OCI-LY1 (cell line): Measurements from ENCODE around the gene CPEB4.

Source experiments
- H2AFZ ChIP-seq: fragments of 200-600 bp; sonication (generic), shearing (Covaris generic); 2 replicates; pipeline ENCODE4 v1.6.0; 2014; ENCODE audit warnings: antibody characterized with exemption, mild to moderate bottlenecking, low read length
- H3F3A ChIP-seq: fragments of 200-600 bp; sonication (generic), shearing (Covaris generic); 2 replicates; pipeline ENCODE4 v1.6.0; 2014; ENCODE audit warnings: mild to moderate bottlenecking, antibody characterized with exemption, low read length, moderate library complexity; ENCODE audit not compliant: insufficient read depth
- H3K27ac ChIP-seq: fragments of 200-600 bp; sonication (generic); 2 replicates; pipeline ENCODE4 v1.5.1; 2014; ENCODE audit warnings: low read length, mixed run types, mild to moderate bottlenecking, low read depth; ENCODE audit not compliant: poor library complexity, severe bottlenecking
- H3K27me3 ChIP-seq: fragments of 200-600 bp; sonication (generic); 2 replicates; pipeline ENCODE4 v1.6.0; 2014; ENCODE audit warnings: antibody characterized with exemption, mild to moderate bottlenecking, low read length, moderate library complexity; ENCODE audit not compliant: insufficient read depth
- H3K36me3 ChIP-seq: fragments of 200-600 bp; sonication (generic); 2 replicates; pipeline ENCODE4 v1.6.1; 2014; ENCODE audit warnings: mild to moderate bottlenecking, antibody characterized with exemption, low read length, moderate library complexity, mixed read lengths; ENCODE audit not compliant: insufficient read depth
- H3K4me1 ChIP-seq: fragments of 200-600 bp; sonication (generic); 2 replicates; pipeline ENCODE4 v1.5.1; 2014; ENCODE audit warnings: mild to moderate bottlenecking, low read length, moderate library complexity; ENCODE audit not compliant: insufficient read depth, severe bottlenecking
- H3K4me2 ChIP-seq: fragments of 200-600 bp; sonication (generic), shearing (Covaris generic); 2 replicates; pipeline ENCODE4 v1.6.1; 2014; ENCODE audit warnings: low read length
- H3K4me3 ChIP-seq: fragments of 200-600 bp; sonication (generic); 2 replicates; pipeline ENCODE4 v1.5.1; 2014; ENCODE audit warnings: low read length, low read depth, mild to moderate bottlenecking, mixed read lengths; ENCODE audit not compliant: poor library complexity, severe bottlenecking
- H3K79me2 ChIP-seq: fragments of 200-600 bp; shearing (Covaris generic); 2 replicates; pipeline ENCODE4 v1.6.1; 2016; ENCODE audit warnings: mixed run types, low read length, mixed read lengths; ENCODE audit not compliant: insufficient read depth
- H3K9ac ChIP-seq: fragments of 200-600 bp; sonication (generic), shearing (Covaris generic); 2 replicates; pipeline ENCODE4 v1.6.1; 2014; ENCODE audit warnings: mild to moderate bottlenecking, low read length, mixed read lengths
- H3K9me2 ChIP-seq: fragments of 200-600 bp; sonication (generic), shearing (Covaris generic); 2 replicates; pipeline ENCODE4 v1.6.1; 2014; ENCODE audit warnings: low read depth, mild to moderate bottlenecking, low read length, mixed read lengths
- H3K9me3 ChIP-seq: fragments of 200-600 bp; shearing (Covaris generic); 2 replicates; pipeline ENCODE4 v1.6.1; 2014; ENCODE audit warnings: low read length, mixed read lengths
- H4K20me1 ChIP-seq: fragments of 200-600 bp; sonication (generic), shearing (Covaris generic); 2 replicates; pipeline ENCODE4 v1.6.0; 2016; ENCODE audit warnings: mild to moderate bottlenecking, low read length; ENCODE audit not compliant: insufficient read depth
- EZH2 ChIP-seq: fragments of 200-600 bp; sonication (generic), shearing (Covaris generic); IDR thresholded peaks from 2 replicates; pipeline ENCODE4 v1.8.0; 2017; ENCODE audit warnings: borderline replicate concordance, mixed run types, mild to moderate bottlenecking, antibody characterized with exemption, low read length, moderate library complexity, mixed read lengths
- TF ChIP-seq, protein P1 (sequence below): fragments of 200-600 bp; sonication (generic), shearing (Covaris generic); IDR thresholded peaks from 2 replicates; pipeline ENCODE4 v1.5.1; 2017; ENCODE audit warnings: mild to moderate bottlenecking, antibody characterized with exemption, low read length, moderate library complexity, mixed read lengths

CPEB4 gene

DNA sequence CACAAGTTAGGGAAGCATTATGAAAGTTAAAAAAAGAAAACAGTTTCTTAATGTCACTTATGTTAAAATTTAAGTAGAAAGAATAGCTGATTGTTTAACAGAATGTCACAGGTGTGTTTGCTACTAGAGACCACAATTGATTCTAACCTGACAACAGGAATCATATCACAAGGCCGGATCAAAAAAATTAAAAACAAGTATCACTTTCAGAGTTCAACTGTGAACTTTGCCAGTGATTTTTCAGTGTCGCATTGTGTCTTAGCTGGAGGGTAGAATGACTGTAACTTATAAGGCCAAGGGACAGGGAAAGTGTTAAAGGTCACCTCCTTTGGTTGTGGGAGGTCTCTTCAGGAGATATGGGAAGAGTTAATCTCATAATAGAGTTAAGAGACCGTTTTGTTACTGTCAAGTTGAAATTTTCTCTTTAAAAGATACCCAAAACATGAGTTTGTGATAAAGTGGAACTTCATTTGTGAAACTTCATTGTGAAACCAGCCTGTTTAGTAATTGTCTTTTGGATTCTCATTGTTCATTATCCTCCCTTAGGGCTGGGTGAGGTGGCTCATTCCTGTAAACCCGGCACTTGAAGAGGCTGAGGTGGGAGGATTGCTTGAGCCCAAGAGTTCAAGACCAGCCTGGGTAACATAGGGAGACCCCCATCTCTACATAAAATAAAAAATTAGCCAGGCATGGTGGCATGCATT is 40.9 kb downstream of the CPEB4 start:
- peaks cover 22% of the 10 kb centered on the region; the same call in 1 of the 2 replicates for H3K36me3 ChIP-seq
- H4K20me1 ChIP-seq, result no peaks in the 10 kb centered on the region
- no peak overlapping the region for H2AFZ ChIP-seq
- no peak overlapping the region for H3K27ac ChIP-seq
- H3K79me2 ChIP-seq, result peaks cover 11% of the 10 kb centered on the region
- peaks cover 17% of the 10 kb centered on the region for H3K4me1 ChIP-seq
- H3F3A ChIP-seq, result no peaks in the 10 kb centered on the region
- no peaks in the 10 kb centered on the region for H3K9me3 ChIP-seq
- TF ChIP-seq, protein P1, sequence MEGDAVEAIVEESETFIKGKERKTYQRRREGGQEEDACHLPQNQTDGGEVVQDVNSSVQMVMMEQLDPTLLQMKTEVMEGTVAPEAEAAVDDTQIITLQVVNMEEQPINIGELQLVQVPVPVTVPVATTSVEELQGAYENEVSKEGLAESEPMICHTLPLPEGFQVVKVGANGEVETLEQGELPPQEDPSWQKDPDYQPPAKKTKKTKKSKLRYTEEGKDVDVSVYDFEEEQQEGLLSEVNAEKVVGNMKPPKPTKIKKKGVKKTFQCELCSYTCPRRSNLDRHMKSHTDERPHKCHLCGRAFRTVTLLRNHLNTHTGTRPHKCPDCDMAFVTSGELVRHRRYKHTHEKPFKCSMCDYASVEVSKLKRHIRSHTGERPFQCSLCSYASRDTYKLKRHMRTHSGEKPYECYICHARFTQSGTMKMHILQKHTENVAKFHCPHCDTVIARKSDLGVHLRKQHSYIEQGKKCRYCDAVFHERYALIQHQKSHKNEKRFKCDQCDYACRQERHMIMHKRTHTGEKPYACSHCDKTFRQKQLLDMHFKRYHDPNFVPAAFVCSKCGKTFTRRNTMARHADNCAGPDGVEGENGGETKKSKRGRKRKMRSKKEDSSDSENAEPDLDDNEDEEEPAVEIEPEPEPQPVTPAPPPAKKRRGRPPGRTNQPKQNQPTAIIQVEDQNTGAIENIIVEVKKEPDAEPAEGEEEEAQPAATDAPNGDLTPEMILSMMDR, result no peak
- TF ChIP-seq EZH2, result no peak
- no peak overlapping the region for H3K4me3 ChIP-seq
- no peaks in the 10 kb centered on the region for H3K9me2 ChIP-seq
- H3K4me2 ChIP-seq, result no peak overlapping the region
- H3K27me3 ChIP-seq, result no peaks in the 10 kb centered on the region
- H3K9ac ChIP-seq, result no peak overlapping the region

DNA sequence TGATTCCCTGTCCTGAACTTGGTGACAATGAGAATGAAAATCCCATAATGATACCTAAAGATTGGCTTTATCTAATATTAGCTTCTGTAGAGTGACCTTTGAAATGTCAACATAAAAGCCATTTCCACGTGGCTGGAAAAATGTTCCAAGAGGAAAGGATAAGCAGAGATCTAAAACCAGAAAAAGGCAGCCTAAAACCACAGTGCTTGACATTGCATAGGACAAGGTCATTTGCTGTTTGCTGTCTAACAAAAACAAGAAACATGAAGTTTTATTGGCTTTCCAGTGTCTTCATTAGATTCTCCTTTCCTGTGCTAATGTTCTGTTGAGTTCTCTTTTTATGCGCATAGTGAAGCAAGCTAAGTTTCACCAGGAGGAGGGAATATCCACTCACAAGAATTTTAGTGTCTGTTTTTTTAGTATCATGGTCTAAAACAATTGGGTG is 44.6 kb downstream of the CPEB4 start:
- H3K79me2 ChIP-seq, result peaks cover 5% of the 10 kb centered on the region
- no peak overlapping the region for H3K9ac ChIP-seq
- no peak overlapping the region for H3K4me2 ChIP-seq
- no peak overlapping the region for H3K27ac ChIP-seq
- no peaks in the 10 kb centered on the region for H3F3A ChIP-seq
- H3K4me3 ChIP-seq, result no peak overlapping the region
- peaks cover 16% of the 10 kb centered on the region; the same call in 1 of the 2 replicates for H3K36me3 ChIP-seq
- no peaks in the 10 kb centered on the region for H4K20me1 ChIP-seq
- no peaks in the 10 kb centered on the region for H3K9me3 ChIP-seq
- no peak for TF ChIP-seq EZH2
- TF ChIP-seq, protein P1, result no peak
- H2AFZ ChIP-seq, result no peak overlapping the region
- no peaks in the 10 kb centered on the region for H3K27me3 ChIP-seq
- peaks cover 6% of the 10 kb centered on the region for H3K4me1 ChIP-seq
- no peaks in the 10 kb centered on the region for H3K9me2 ChIP-seq

DNA sequence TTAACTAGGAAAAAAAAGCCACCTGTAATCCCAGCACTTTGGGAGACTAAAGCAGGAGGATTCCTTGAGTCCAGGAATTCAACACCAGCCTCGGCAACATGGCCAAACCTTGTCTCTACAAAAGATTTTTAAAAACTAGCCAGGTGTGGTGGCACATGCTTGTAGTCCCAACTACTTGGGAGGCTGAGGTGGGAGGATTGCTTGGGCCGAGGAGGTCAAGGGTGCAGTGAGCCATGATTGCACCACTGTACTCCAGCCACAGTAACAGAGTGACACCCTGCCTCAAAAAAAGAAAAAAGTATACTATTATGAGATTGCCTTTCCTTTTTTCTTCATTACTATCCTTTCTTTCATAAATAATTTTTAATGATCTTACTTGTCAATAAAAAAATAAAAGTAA is 45.8 kb downstream of the CPEB4 start:
- Histone ChIP-seq H2AFZ (no peak overlapping the region), H3K4me1 (peaks cover 6% of the 10 kb centered on the region)

More for the DNA sequence above, 45.8 kb downstream of the CPEB4 start:
- H3K36me3 ChIP-seq, result peaks cover 13% of the 10 kb centered on the region; the same call in 1 of the 2 replicates
- no peaks in the 10 kb centered on the region for H3K9me3 ChIP-seq
- H3F3A ChIP-seq, result no peaks in the 10 kb centered on the region
- TF ChIP-seq EZH2, result no peak
- TF ChIP-seq, protein P1, result no peak
- H3K4me3 ChIP-seq, result no peak overlapping the region
- no peak overlapping the region for H3K27ac ChIP-seq
- H3K27me3 ChIP-seq, result no peaks in the 10 kb centered on the region
- H3K9me2 ChIP-seq, result no peaks in the 10 kb centered on the region
- H3K79me2 ChIP-seq, result peaks cover 5% of the 10 kb centered on the region
- no peak overlapping the region for H3K4me2 ChIP-seq
- H3K9ac ChIP-seq, result no peak overlapping the region
- no peaks in the 10 kb centered on the region for H4K20me1 ChIP-seq
